T47D (cell line): ENCODE measurements around the gene FARS2.

ENCODE experiments used
- DNase-seq, 2 experiments: peaks; one replicate each; pipeline versions ENCODE4 v3.0.0 to v3.0.0-alpha.2; 2011 to 2012; ENCODE audit warnings: low read depth in 1 of 2, low spot score in 1 of 2
- JUND ChIP-seq: IDR thresholded peaks from 2 replicates; pipeline ENCODE4 v1.6.1; 2012; ENCODE audit warnings: low read depth
- in situ Hi-C: cut with HindIII; loops from 2 replicates; pipeline ENCODE4 v1.10.0; 2016; ENCODE audit warnings: low sequenced_read_pairs, low pct_unique_long_range_greater_than_20kb

Gene FARS2

GRCh38 chr6:5468586-5468985 is 207.3 kb downstream of the FARS2 start:
- in situ Hi-C loops: no loop called here
- no peak for TF ChIP-seq JUND
- no peak for DNase-seq

- in situ Hi-C loops: no loop called here
- DNase-seq: no peak
- no peak for TF ChIP-seq JUND
These were observed 208.0 kb downstream of the FARS2 start for GRCh38 chr6:5469101-5469846.

GRCh38 chr6:5471044-5471443 is 209.7 kb downstream of the FARS2 start:
- DNase-seq: peak; percentile 38 to 59
- in situ Hi-C loops: no loop called here

GRCh38 chr6:5471637-5472398 is 210.5 kb downstream of the FARS2 start:
- DNase-seq: no peak
- no peak for TF ChIP-seq JUND
- in situ Hi-C loops: no loop called here

More at GRCh38 chr6:5471044-5471443, 209.7 kb downstream of the FARS2 start:
- no peak for TF ChIP-seq JUND

- DNase-seq: no peak
- in situ Hi-C loops: no loop called here
- TF ChIP-seq JUND: no peak
These were observed 211.3 kb downstream of the FARS2 start for GRCh38 chr6:5472571-5472970.

GRCh38 chr6:5475779-5476178 is 214.5 kb downstream of the FARS2 start:
- in situ Hi-C loops: no loop called here
- no peak for TF ChIP-seq JUND
- DNase-seq: no peak

- no peak for TF ChIP-seq JUND
- no peak for DNase-seq
- in situ Hi-C loops: no loop called here
These were observed 217.1 kb downstream of the FARS2 start for GRCh38 chr6:5478380-5478779.

- DNase-seq: no peak
- in situ Hi-C loops: no loop called here
- no peak for TF ChIP-seq JUND
These were observed 219.7 kb downstream of the FARS2 start for GRCh38 chr6:5481033-5481432.

- no peak for TF ChIP-seq JUND
- DNase-seq: no peak
- in situ Hi-C loops: no loop called here
These were observed 220.4 kb downstream of the FARS2 start for GRCh38 chr6:5481750-5482149.

GRCh38 chr6:5482619-5483018 is 221.3 kb downstream of the FARS2 start:
- no peak for TF ChIP-seq JUND
- no peak for DNase-seq
- in situ Hi-C loops: no loop called here

- in situ Hi-C loops: no loop called here
- no peak for TF ChIP-seq JUND
- DNase-seq: no peak
These were observed 223.4 kb downstream of the FARS2 start for GRCh38 chr6:5484692-5485091.

GRCh38 chr6:5486214-5486613 is 224.9 kb downstream of the FARS2 start:
- no peak for DNase-seq
- in situ Hi-C loops: no loop called here
- no peak for TF ChIP-seq JUND

GRCh38 chr6:5490501-5491069 is 229.3 kb downstream of the FARS2 start:
- DNase-seq: no peak
- in situ Hi-C loops: no loop called here
- TF ChIP-seq JUND: no peak
